ENCODE measurements around the gene IGSF21.

GRCh38 chr1:18234790-18235242 is 127.2 kb downstream of the IGSF21 start:
- TF ChIP-seq, protein P1, sequence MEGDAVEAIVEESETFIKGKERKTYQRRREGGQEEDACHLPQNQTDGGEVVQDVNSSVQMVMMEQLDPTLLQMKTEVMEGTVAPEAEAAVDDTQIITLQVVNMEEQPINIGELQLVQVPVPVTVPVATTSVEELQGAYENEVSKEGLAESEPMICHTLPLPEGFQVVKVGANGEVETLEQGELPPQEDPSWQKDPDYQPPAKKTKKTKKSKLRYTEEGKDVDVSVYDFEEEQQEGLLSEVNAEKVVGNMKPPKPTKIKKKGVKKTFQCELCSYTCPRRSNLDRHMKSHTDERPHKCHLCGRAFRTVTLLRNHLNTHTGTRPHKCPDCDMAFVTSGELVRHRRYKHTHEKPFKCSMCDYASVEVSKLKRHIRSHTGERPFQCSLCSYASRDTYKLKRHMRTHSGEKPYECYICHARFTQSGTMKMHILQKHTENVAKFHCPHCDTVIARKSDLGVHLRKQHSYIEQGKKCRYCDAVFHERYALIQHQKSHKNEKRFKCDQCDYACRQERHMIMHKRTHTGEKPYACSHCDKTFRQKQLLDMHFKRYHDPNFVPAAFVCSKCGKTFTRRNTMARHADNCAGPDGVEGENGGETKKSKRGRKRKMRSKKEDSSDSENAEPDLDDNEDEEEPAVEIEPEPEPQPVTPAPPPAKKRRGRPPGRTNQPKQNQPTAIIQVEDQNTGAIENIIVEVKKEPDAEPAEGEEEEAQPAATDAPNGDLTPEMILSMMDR (IDR thresholded peaks at IDR 0.05; ENCODE audit: low read length), result peak; percentile 79
- TF ChIP-seq EZH2 (optimal IDR thresholded peaks at IDR 0.05; ENCODE audit: low read depth, low read length) (no peak), EZH2phosphoT487 (IDR thresholded peaks at IDR 0.05; ENCODE audit: low read length) (no peak)
